Measurements from ENCODE around the gene POU2F2.

The POU2F2 gene

DNA sequence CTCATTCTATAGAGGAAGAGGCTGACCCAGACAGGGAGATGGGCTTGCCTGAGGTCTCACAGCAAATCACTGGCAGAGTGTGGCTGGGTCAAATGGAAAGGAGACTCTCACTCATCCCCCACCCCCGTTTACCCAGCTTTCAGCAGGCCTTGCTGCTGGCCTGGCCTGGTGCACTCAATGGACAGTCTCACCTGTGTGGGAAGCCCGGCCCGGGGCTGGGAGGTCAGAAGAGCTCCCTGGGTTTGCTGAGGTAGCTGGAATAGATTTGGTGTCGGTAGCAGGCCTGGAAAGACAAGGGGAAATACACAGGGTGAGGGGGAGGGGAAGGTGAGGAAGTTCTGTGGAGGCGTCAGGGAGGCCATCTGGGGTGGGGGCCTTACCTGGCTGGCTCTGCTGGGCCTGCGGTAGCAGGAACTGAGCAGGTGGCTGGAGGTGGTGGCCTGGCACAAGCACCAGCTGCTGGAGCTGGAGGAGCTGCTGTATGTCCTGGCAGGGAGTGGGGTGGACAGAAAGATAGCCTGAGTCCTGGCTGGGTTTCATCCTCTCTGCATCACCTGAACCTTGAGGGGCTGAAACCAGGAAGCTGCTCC lies 32.8 kb downstream of the POU2F2 start:
- DNase-seq (ENCODE audit: low read depth): no peak

DNA sequence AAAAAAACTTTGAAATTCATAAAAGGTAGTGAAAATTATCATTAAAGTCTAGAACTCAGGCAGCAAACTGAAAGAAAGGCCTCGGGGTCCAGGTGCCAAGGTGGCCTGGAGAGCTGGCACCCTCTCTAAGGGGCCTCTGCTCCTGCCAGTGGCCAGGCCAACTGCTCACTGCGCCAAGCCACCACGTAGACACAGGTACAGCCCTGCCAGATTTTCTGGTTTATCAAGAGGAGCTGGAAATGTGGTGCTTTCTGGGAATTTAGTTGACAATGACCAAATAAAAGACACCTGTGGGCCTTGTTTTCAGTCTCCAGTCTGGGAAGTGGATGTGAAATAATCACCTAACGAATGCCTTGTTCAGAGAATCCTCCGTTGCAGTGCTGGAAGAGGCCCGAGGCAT lies 33.5 kb downstream of the POU2F2 start:
- no peak for DNase-seq (ENCODE audit: low read depth)

DNA sequence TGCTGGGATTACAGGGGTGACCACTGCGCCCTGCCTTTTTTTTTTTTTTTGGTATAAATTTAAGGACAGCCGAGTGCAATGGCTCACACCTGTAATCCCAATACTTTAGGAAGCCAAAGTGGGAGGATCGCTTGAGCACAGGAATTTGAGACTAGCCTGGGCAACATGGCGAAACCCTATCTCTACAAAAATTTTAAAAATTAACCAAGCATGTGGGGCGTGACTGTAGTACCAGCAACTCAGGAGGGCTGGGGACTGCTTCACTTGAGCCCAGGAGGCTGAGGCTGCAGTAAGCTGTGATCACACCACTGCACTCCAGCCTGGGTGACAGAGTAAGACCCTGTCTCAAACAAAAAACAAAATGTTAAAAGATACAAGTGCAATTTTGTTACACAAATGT lies 34.8 kb downstream of the POU2F2 start:
- no peak for DNase-seq (ENCODE audit: low read depth)

DNA sequence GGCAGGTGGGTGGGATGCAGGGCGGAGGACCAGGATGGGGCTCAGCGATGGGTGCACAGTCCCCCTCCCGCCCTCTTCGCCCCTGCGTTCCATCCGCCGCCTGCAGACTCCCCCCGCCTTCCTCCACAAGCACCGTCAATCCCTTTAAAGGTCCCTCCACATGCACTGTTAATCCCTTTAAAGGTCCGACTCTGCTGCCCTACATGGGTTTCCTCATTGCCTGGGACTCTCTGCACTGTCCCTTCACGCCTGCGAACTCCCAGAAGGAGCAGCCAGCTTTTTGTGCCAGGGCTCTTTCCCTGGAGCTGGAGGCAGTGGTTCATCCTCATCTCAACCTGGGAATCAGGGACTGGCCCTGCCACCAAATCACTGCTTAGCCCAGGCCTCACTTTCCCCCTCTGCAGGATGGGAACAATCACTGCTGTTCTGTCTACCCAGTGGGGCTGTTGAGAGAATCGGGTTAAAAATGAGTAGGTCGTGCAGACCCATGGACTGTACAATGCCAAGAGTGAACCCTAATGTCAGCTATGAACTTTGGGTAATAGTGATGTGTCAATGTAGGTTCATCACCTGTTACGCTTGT lies 35.9 kb downstream of the POU2F2 start:
- DNase-seq (ENCODE audit: low read depth): no peak

DNA sequence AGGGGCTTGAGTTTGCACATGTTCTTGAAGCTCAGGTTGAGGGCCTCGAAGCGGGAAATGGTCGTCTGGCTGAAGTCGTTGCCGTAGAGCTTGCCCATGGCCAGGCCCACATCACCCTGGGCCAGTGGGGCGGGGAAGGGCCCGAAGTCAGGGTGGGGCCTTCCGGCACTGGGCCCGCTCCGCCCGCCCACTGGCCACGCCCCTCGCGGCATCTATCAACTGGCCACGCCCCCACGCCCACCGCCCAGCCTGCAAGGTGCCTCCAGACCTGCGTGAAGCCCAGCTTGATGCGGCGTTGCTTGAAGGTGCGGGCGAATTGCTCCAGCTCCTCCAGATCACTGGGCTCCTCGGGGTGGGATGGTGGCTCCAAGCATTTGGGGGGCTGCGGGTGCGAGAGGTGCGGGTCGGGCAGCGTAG lies 36.4 kb downstream of the POU2F2 start:
- no peak for DNase-seq (ENCODE audit: low read depth)

DNA sequence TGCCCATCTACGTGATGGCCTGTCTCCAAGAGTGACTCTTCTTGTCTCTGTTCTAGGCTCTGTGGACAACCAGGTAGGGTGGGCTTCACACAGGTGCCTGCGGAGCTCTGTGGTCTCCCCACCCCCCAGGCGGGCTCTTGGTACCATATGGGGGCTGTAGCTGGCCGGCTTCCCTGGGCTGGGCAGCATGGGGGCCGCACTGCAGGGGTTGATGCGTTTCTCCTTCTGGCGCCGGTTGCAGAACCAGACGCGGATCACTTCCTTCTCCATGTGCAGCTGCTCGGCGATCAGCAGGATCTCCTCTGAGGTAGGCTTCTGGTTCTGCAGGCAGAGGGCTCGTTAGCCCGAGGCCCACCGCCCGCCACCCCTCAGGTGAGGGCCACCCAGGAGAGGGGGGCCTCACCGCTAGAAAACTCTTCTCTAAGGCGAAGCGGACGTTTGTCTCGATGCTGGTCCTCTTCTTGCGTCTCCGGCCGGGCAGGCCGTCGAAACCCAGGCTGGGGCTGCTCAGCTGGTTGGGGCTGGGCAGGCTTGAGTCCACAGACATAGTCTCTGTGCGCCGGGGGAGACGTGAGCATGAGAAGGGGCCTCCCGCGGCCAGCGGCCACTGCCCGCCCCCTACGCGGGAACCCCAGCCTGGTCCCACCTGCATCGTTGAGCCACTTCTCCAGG lies 37.0 kb downstream of the POU2F2 start:
- no peak for DNase-seq (ENCODE audit: low read depth)

DNA sequence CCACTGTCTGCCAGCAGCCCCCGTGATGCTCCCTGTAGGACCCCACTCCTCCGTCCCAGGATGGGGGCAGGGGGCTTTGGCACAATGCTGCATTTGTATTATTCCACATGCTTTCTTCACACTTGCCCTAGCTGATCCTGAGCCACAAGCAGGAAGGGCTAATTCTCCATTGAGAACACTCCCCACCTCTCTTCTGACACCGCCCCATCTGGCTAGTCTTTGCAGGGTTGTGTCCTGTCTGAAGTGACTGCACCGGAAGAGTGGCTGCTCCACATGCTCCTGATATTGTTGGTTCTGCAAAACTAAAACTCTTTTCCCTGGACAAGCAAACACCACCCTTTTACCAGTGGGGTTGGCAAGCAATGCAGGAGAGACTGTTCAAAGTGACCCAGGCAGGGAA lies 38.3 kb downstream of the POU2F2 start:
- DNase-seq (ENCODE audit: low read depth): no peak

DNA sequence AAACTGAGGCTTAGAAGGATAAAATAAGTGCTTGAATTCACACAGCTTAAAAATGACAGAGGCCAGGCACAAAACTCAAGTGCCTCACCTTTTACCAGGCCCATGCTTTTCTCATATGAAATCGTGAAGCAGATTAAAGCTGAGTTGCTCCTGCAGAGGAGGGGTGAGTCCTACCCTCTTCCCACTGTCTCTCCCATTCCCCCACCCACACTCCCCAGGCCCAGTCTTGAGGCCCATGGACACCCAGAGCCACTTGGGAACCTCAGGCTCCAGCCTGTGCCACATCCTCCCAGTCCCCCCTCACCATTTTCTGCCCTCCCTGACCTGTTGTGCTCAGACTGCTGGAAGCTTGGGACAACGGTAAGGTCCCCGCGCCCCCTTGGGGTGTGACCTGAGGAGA lies 38.7 kb downstream of the POU2F2 start:
- no peak for DNase-seq (ENCODE audit: low read depth)

DNA sequence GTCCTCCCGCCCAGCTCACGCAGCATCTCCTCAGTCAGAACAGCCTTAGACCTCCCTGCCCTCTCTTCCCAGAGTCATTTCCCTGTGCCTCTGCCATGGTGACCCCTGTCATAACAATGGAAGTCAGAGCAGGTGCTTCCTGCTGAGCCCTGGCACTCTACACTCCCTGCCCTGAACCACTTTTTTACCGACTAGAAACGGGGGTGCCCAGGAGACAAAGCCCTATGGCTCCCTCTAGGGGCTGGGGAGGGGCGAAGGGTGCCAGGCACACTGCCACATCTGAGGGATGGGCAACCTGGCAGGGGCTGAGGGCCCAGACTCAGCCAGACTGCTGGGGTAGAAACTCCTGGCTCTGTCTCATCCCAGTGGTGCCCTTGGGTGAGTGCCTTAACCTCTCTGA lies 39.9 kb downstream of the POU2F2 start:
- no peak for DNase-seq (ENCODE audit: low read depth)

DNA sequence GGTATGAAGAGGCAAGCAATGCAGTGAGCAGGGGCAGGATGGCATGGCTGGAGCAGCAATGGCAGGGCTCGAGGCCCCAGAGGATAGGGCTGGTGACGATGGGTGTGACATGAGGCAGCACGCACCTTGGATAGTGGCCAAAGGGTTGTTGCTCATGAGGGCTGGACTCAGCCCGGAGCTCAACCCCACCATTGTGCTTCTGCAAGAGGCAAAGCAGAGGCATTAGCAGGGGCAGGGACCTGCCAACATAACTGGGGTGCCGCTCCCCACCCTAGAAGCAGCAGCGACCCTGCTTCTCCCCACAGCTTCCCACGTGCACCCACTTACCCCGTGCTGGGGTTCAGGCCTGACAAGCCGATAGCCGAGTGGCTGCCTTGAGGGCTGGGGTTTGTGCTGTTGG lies 40.5 kb downstream of the POU2F2 start:
- DNase-seq (ENCODE audit: low read depth): no peak

DNA sequence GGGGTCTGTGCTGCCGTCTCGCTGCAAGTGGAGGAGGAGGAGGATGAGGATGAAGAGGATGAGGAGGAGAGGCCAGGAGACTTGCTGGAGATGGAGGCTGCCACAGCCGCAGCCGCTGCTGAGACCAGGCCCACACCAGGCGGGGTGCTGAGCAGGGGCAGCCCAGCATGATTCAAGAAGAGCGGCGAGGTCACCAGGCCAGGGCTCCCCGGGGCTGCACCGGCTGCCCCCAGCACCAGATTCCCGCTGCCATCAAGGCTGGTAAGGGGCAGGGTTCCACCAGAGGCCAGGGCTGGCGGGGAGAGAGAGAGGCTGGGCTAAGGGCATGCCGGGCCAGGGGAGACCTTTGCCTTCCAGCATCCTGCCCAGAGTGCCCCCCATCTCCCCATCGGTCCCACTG lies 40.9 kb downstream of the POU2F2 start:
- no peak for DNase-seq (ENCODE audit: low read depth)

DNA sequence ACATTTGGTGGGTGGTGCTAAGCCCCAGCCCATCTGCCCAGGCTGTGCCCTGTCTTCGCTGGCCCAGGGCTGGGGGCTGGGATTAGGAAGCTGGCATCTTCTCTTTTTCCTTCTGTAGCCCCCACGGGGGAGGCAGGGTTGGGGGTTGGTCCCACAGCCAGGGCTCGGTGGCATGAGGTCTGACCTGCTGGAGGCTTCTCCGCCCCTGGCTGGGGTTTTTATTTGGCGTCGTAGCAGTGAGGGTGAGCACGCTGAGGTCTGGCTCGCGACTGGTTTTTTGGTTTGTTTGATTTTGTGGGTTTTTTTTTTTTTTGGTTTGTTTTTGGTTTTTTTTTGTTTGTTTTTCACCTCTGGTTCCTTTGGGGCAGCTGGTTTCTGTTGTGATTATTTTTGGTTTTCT lies 41.6 kb downstream of the POU2F2 start:
- DNase-seq (ENCODE audit: low read depth): no peak

DNA sequence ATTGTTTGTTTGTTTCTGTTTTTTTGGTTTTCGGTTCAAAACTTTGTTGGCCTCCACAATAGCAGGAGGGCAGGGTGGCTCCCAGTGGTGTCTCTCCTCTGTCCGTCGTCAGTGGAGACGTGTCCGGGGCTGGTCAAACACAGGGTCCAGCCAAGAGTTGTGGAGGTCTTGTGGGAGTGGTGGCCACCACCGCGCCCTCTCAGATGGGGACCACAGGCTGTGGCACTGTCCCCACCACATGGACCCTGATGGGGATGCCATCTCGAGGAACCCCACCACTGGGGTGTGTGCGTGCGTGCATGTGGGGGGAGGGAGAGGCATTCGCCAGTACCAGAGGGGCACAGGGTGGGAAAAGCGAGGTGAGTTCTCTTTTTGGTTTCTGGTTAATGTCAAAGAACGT lies 42.5 kb downstream of the POU2F2 start:
- no peak for DNase-seq (ENCODE audit: low read depth)

DNA sequence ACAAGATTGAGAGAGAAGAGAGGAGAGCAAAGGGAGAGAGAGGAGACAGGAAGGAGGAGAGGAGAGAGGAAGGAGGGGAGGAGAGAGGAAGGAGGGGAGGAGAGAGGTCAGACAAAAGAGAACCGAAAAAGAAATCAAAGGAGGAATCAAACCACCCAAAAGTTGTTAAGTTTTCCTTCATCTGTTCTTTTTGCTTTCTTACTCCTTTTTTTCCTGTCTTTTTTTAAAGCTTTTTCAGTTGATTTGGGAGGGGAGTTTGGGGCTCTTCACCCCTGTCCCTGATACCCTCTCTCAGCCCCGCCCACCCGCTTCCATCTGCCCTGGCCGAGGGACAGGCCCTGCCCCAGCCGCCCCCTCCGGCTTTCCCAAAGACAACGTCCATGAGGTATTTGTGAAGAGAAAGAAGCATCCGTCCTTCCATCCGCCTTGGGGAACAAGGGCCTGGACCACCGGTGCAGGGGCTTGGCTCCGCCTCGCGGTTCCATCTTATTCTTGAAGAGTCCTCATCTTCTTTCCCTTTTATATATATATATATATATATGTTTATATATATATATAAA lies 43.0 kb downstream of the POU2F2 start:
- no peak for DNase-seq (ENCODE audit: low read depth)

DNA sequence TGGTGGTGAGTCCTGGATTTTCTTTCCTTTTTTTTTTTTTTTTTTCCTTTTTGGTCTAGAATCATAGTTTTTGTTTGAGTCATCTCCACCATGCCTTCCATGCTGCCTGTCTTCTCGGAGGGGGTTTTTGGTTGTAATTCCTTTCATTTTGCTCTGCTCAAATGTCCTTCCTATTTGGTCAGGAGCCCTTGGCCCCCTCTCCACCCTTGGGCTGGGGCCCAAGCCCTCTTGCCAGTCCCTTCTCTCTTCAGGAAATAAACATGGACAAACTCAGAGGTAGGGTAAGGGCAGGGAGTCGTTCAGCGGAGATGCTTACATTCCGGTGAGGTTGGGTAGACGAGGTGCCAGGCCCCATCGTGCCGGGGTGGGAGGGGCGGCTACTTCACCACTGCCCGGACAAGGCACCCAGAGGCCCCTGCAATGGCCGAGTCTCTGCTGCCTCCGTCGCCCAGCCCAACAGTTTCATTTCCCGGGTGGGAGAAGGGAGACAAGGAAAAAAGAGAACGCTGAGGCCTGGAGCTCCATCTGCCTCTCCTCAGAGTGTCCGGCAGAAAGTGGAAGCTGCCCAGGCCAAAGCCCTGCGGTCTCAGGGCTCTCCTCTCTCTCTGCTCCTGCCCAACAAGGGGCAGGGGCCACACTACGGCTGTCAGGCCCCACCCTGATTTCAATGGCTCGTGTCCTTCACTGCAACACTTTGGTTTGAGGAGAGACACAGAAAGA lies 43.6 kb downstream of the POU2F2 start:
- no peak for DNase-seq (ENCODE audit: low read depth)

DNA sequence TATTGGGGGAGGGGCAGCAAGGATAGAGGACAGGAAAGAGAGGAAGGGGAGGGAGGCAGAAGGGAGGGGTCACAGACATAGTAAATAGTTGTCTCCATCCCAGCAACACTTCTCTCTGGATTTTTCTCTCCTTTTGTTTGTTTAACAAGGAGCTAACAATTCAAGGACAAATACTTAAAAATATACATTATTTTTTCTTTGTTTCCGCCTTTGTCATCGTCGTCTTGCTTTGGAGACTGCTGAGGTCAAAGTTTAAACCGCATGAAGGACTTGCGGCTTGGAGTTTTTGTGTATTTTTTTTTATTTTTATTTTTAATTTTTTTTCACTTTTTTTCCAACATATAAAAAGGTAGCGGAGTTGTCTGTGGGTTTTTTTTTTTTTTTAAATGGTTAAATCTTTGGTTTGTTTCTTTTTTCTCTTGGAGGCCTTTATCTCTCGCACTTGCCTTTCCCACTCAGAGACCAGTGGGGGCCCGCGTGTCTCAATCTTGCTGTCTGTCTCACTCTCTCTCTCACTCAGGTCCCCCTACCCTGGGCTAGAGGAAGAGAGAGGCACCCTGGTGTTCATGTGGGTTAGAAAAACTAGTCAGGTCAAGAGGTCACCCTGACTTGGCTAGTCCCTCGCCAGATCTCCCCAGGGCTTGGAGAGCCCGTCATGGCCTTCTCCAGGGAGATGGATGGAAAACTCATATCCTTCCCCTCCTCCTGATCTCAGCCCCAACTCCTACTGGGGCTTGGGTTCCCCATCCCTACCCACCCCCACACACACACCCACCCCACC lies 45.3 kb downstream of the POU2F2 start:
- no peak for DNase-seq (ENCODE audit: low read depth)

DNA sequence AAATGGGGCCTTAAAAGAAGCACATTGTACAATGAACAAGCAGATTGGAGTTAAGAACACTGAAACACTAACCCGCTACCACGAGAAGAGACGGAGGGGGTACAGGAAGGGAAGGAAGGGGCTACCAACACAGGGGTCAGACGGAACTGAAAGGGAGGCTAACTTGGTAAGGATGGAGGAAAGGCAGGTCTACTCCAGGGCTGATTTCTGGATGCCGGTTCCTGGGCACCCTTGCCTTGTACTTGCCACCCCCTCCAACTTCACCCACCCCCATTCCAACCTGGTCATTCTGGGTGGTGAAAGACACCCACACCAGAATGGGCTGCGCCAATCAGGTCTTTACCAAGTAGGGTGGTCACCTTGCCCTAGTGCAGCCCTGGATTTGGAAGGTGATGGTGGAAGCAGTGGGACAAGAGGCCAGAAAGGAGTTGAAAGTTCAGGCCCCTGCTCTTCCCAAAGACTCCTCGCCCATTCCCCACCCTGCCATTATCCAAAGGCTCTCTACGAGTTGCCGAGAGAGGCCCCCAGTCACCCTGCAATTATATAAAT lies 46.0 kb downstream of the POU2F2 start:
- DNase-seq (ENCODE audit: low read depth): no peak

DNA sequence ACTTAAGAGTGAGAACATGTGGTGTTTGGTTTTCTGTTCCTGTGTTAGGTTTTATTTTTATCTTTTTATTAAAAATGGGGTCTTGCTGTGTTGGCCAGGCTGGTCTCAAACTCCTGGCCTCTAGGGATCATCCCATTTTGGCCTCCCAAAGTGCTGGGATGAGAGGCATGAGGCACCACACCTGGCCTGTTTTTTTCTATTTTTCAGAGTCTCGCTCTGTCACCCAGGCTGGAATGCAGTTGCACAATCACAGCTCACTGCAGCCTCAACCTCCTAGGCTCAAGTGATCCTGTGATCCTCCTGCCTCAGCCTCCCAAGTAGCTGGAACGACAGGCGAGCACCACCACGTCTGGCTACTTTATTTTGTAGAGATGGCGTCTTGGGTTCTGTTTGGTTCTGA lies 48.7 kb downstream of the POU2F2 start:
- DNase-seq (ENCODE audit: low read depth): no peak

DNA sequence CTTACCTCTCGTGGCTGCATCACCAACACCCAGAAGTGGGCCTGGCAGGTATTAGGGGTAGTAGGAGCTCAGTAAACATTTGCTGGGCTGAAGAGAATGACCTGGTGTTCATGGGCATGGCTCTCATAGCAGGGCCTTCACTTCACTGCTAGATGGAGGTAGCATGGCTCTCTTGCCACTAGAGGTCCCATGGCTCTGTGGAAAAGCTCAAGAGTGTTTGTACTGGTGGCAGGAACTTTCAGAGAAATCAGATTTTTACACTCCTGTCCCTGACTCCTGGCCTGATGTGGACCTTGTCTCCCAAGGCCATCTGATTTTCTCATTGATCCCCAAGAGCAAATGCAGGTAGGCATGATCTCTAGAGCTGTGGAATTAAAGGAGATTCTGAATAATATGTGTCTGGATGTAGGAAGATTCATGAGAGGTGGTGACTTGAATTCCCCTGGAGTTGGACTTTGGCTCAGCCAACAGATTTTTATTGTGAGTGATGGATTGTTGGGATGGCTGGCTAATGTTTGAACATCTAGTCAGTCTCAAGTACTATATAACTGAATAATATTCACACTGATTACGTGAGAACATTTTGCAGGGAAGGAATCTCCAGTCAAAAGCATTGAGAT lies 50.6 kb downstream of the POU2F2 start:
- no peak for DNase-seq (ENCODE audit: low read depth)

DNA sequence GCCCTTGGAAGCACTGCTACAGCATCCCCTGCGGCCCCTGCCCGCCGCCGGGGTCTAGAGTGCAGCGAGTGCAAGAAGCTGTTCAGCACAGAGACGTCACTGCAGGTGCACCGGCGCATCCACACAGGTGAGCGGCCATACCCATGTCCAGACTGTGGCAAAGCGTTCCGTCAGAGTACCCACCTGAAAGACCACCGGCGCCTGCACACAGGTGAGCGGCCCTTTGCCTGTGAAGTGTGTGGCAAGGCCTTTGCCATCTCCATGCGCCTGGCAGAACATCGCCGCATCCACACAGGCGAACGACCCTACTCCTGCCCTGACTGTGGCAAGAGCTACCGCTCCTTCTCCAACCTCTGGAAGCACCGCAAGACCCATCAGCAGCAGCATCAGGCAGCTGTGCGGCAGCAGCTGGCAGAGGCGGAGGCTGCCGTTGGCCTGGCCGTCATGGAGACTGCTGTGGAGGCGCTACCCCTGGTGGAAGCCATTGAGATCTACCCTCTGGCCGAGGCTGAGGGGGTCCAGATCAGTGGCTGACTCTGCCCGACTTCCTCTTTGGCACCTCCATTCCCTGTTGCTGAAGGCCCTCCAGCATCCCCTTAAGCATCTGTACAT lies 51.4 kb downstream of the POU2F2 start:
- DNase-seq (ENCODE audit: low read depth): no peak

All from GM04503 (cell line).